Stimulated activated CD8-positive, alpha-beta memory T cell treated with anti-CD3 and anti-CD28 coated beads, Interleukin-12 subunit alpha, Interleukin-12 subunit beta, amount 100 ng/mL, for 1 hour (primary cell): ENCODE measurements around the gene KIAA1958.
"Not testable (repeated sequence)": the region's sequence is repeated elsewhere in the genome, so short reads cannot be mapped to it uniquely, and the experiment has no call there.

ENCODE experiments used
- DNase-seq: peaks from one replicate; pipeline ENCODE4 v3.0.0-alpha.2; 2020; ENCODE audit warnings: low read depth

The KIAA1958 gene

DNA sequence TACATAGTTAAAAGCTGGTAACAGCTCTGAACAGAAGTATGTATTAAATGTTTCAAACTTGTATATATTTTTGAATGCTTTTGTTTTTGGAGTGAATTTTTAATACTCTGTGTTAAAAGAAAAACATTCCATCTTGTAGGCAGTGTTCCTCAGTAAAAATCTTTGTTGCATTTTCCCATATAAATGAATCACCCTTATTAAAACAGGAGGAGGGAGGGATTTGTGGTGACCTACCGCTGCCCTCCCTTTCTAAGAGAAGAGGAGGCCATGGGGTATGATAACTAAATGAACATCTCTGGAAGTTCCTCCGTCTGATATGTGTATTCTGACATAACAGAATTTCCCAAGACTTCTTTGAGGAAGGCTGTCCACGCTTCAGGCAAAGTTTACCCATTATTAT is 177.9 kb downstream of the KIAA1958 start:
- DNase-seq, result no peak

GRCh38 chr9:112665347-112665746 is 178.7 kb downstream of the KIAA1958 start:
- DNase-seq, result no peak

- no peak for DNase-seq
Measured at GRCh38 chr9:112669326-112669725, 182.7 kb downstream of the KIAA1958 start.

DNA sequence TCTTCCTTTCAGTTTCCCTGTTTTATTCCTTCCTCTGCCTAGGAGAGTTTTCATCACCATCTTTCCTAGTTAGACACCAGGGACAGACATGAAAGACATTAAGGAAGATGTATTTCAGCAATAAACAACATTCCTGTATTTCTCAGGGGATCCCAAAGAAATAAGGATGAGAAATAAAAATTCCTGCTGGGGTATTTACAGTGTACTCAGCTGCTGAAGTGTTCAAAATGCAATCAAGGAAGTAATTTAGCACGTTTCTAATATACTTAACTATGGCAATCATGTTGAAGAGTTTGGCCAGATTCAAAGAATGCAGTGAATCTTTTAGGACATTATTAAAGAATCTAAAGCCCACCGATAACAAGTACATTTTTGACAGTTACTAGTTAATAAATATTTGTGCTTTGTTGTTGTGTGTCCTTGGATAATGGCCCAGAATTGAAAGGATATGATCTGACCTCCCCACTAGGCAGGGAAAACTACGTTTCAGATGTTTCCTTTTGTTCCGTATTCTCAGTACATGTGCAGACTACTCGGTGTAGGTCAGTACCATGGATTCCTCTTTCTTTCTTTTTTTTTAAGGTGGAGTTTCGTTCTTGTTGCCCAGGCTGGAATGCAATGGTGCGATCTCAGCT is 184.5 kb downstream of the KIAA1958 start:
- DNase-seq, result no peak

DNA sequence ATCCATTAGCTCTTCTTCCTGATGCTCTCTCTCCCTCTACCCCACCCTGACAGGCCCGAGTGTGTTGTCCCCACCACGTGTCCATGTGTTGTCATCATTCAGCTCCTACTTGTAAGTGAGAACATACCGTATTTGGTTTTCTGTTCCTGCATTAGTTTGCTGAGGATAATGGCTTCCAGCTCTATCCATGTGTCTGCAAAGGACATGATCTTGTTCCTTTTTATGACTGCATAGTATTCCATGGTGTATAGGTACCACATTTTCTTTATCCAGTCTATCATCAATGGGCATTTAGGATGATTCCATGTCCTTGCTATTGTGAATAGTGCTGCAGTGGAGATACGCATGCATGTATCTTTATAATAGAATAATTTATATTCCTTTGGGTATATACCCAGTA is 186.6 kb downstream of the KIAA1958 start:
- not testable (repeated sequence) for DNase-seq

GRCh38 chr9:112677040-112677439 is 190.4 kb downstream of the KIAA1958 start:
- DNase-seq, result no peak

- no peak for DNase-seq
Measured at GRCh38 chr9:112680731-112681402, 194.2 kb downstream of the KIAA1958 start.

DNA sequence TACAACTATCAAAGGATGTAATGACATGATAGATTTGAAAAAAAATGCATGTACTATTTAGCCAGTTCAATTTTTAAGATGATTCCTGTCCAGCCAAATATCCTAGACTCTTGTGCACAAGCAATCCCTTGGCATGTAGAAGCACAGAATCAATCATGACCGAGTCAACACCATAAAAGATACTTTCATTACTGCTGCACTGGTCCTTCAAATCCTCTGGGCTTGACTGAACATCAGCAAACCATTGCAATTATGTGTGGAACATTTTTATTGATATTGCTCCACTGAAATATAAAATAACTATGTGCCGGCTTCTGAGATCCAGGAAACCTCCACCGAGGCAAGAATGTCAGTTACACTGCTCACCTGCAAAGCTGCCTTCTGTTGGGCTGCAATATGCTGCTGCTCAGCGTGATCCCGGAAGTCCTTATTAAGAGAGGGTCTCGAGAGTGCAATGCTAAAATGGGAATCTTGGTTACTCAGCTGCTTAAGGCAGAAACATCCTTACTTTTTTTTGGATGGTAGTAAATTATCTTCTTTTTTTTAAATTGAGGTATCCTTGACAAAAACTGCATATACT is 202.6 kb downstream of the KIAA1958 start:
- no peak for DNase-seq

- DNase-seq, result no peak
Measured at GRCh38 chr9:112694706-112695555, 208.3 kb downstream of the KIAA1958 start.

DNA sequence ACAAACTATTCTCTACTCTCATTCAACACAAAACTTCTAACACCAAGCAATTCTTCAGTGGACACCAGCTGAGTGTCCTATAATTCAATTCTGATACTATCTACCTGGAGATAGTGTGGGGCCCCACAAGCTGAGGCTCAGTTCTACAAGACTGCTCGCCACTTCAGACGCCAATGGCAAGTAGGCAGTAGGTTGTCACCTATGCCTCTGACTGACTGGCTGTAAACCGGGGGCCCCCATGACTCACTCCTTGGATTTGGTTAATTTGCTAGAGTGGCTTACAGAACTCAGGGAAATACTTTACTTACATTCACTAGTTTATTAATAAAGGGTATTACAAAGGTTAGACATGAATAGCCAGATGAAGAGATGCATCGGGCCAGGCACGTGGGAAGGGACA is 209.8 kb downstream of the KIAA1958 start:
- no peak for DNase-seq

- no peak for DNase-seq
Measured at GRCh38 chr9:112699230-112699629, 212.6 kb downstream of the KIAA1958 start.

DNA sequence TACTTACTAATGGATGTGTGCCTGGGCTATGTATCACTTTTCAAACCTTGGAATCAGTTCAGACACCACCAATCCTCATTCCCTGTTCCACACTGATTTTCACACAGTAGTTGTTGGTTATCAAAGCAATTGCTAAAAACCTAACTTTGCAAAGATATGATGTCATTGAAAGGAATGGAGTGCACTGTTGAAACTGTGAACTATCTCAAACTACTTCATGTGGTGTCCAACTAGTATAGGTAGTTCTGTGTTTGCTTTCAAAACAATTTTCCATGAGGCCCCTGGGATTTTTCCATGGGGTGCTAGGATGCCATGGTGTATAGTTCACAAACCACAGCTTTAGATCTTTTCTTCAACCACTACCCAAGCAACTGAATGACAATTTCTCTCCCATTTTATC is 213.5 kb downstream of the KIAA1958 start:
- no peak for DNase-seq

DNA sequence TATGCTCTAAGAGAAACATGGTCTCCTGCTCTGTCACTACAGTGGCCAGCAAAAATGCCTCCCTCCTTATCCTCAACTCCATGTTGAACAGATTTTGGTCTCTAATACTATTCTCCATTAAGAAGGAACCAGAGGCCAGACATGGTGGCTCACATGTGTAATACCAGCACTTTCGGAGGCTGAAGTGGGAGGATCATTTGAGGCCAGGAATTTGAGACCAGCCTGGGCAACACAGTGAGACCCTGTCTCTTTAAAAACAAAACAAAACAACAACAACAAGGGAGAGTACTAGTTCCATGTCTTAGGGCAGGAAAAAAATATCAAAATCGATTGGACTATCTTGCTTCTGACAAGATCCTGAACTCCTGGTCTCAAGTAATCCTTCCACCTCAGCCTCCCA is 216.7 kb downstream of the KIAA1958 start:
- DNase-seq, result no peak

GRCh38 chr9:112705768-112706427 is 219.3 kb downstream of the KIAA1958 start:
- DNase-seq, result no peak

- DNase-seq, result no peak
Measured at GRCh38 chr9:112711050-112711689, 224.5 kb downstream of the KIAA1958 start.

DNA sequence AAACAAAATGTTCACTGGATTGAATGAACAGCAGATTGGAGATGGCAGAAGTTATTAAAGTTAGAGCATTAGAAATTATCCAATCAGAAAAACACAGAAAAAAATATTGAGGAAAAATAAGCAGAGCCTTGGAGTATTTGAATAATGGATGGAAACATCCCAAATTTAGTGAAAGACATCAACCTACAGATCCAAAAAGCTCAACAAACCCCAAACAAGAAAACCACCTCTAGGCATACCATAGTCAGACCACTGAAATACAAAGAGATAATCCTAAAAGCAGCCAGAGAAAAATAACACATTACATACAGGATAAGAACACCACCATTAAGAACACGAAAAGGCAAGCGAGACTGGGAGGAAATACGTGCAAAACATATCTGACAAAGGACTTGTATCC is 226.1 kb downstream of the KIAA1958 start:
- no peak for DNase-seq

DNA sequence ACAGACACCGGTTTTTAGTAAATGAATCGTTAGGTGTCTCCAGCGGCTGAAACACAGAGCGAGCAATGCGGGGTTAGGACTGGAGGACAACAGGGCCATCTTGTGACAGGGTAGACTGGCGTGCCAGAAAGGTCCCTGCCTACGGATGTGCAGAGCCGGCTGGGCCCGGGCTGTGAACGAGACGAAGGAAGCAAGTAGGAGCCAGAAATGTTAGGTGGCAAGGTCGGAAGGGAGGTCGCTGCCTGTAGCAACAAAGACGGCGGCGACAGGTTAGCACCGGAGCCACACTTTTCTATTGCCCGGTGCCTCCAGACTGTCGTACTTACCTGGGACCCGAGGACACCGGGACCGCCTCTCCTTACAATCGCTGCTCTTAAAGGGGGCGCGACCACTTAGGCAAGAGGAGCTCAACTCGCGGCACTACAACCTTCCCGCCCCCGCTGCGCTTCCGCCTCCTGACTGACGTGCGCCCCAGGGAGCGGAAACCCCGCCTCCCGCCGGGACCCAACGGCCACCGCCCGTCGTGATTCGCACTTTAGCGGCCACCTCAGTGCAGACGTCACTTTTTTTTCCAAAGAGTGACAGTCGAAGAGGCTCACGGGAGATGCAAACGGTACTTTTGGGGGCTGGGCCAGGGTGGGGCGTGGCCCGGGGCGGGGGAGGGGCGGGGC is 231.2 kb downstream of the KIAA1958 start, which contains the start of gene INIP:
Gene INIP, minus strand, starts transcription at position 457 of the 671 bp plus-strand sequence. CDS start 1,632 bp downstream, outside the sequence.
- DNase-seq, result peak; percentile 93
